Stimulated activated CD4-positive, alpha-beta T cell treated with anti-CD3 and anti-CD28 coated beads, Interleukin-15, amount 100 ng/mL, for 24 hours (primary cell): ENCODE measurements around the gene AGBL1.
"Not testable (repeated sequence)": the region's sequence is repeated elsewhere in the genome, so short reads cannot be mapped to it uniquely, and the experiment has no call there.

Source experiments
- DNase-seq: peaks from one replicate; pipeline ENCODE4 v3.0.0-alpha.2; 2020

The AGBL1 gene

GRCh38 chr15:86846036-86846435 lies 766.4 kb downstream of the AGBL1 start:
- DNase-seq, result no peak

- DNase-seq, result no peak
These were observed 769.5 kb downstream of the AGBL1 start for GRCh38 chr15:86849136-86849535.

GRCh38 chr15:86849558-86850285 lies 770.1 kb downstream of the AGBL1 start:
- DNase-seq, result no peak

GRCh38 chr15:86850939-86851338 lies 771.3 kb downstream of the AGBL1 start:
- DNase-seq, result no peak

GRCh38 chr15:86852741-86853140 lies 773.1 kb downstream of the AGBL1 start:
- no peak for DNase-seq

GRCh38 chr15:86854176-86854575 lies 774.5 kb downstream of the AGBL1 start:
- DNase-seq, result no peak

- DNase-seq, result no peak
These were observed 775.9 kb downstream of the AGBL1 start for GRCh38 chr15:86855307-86856291.

- no peak for DNase-seq
These were observed 778.0 kb downstream of the AGBL1 start for GRCh38 chr15:86857701-86858100.

- DNase-seq, result no peak
These were observed 783.7 kb downstream of the AGBL1 start for GRCh38 chr15:86863226-86863915.

- no peak for DNase-seq
These were observed 786.2 kb downstream of the AGBL1 start for GRCh38 chr15:86865920-86866319.

GRCh38 chr15:86870846-86871245 lies 791.2 kb downstream of the AGBL1 start:
- DNase-seq, result no peak

GRCh38 chr15:86871964-86872363 lies 792.3 kb downstream of the AGBL1 start:
- DNase-seq, result no peak

GRCh38 chr15:86872782-86873181 lies 793.1 kb downstream of the AGBL1 start:
- no peak for DNase-seq

- DNase-seq, result no peak
These were observed 795.4 kb downstream of the AGBL1 start for GRCh38 chr15:86875067-86875466.

- no peak for DNase-seq
These were observed 796.8 kb downstream of the AGBL1 start for GRCh38 chr15:86876387-86876944.

- peak; percentile 5 for DNase-seq
These were observed 797.5 kb downstream of the AGBL1 start for GRCh38 chr15:86877171-86877631.

- DNase-seq, result not testable (repeated sequence)
These were observed 799.2 kb downstream of the AGBL1 start for GRCh38 chr15:86878844-86879243.

- no peak for DNase-seq
These were observed 799.9 kb downstream of the AGBL1 start for GRCh38 chr15:86879250-86880229.

- DNase-seq, result no peak
These were observed 805.9 kb downstream of the AGBL1 start for GRCh38 chr15:86885616-86886015.

- DNase-seq, result no peak
These were observed 813.2 kb downstream of the AGBL1 start for GRCh38 chr15:86892774-86893449.

- DNase-seq, result no peak
These were observed 814.6 kb downstream of the AGBL1 start for GRCh38 chr15:86894269-86894668.
